Right cardiac atrium (tissue), 5 donors: Measurements from ENCODE around the gene FAM153A. TPM values are rescaled to one million over a fixed set of nuclear protein-coding genes. Genes with fewer than 3 reads are reported as not detected.
"Not testable (repeated sequence)": the region's sequence is repeated elsewhere in the genome, so short reads cannot be mapped to it uniquely, and the experiment has no call there.

Experiments used
- ATAC-seq, 2 donors: fragments of 200-7000 bp; cut with Tn5 transposase; one replicate each; pipeline versions ENCODE4 v1.8.0 to v1.9.1; 2020; ENCODE audit warnings: moderate library complexity in 2 of 2, mild to moderate bottlenecking in 1 of 2
- DNase-seq, 3 donors: peaks; one replicate each; pipeline ENCODE4 v3.0.0-alpha.2; 2020
- H3K27ac ChIP-seq: one replicate; pipeline ENCODE4 v1.5.1; 2013; ENCODE audit warnings: mild to moderate bottlenecking, low read length, control low read depth, moderate library complexity
- H3K27me3 ChIP-seq: one replicate; pipeline ENCODE4 v1.6.1; 2013; ENCODE audit not compliant: control insufficient read depth, insufficient read depth
- H3K4me1 ChIP-seq: one replicate; pipeline ENCODE4 v1.6.1; 2013; ENCODE audit warnings: low read length; ENCODE audit not compliant: control insufficient read depth, insufficient read depth
- H3K4me3 ChIP-seq: one replicate; pipeline ENCODE4 v1.5.1; 2013; ENCODE audit warnings: low read length, control low read depth
- H3K9me3 ChIP-seq: one replicate; pipeline ENCODE4 v1.6.1; 2013; ENCODE audit warnings: low read length; ENCODE audit not compliant: control insufficient read depth
- WGBS: extraction: QIAGEN DNeasy Blood & Tissue Kit; methylation state at CpG from one replicate; pipeline ENCODE4 v1.1.7; 2013; 5-methylcytosine and 5-hydroxymethylcytosine counted together
- intact Hi-C, 4 donors: fragments of 100-400 bp; cut with DNase I; formaldehyde crosslinking; loops; one replicate each; pipeline versions ENCODE4 v1.11.0 to v1.14.0; 2022 to 2023
- long read RNA-seq, 4 donors: library from polyadenylated mRNA; unstranded; transcript quantifications; one replicate each; pipeline ENCODE4 v2.0.0, GENCODE V29; 2020 to 2021
- polyA plus RNA-seq: library from polyadenylated mRNA; stranded (reverse); fragments of 200-250 nt; gene quantifications from one replicate; pipeline ENCODE4 v1.2.3, GENCODE V29; 2013
- total RNA-seq, 4 donors: library from RNA; stranded (reverse); fragmentation: NEBNext Ultra II Directional; extraction: Animal tissue kit (Norgen Biotek cat#: 25700); gene quantifications; one replicate each; pipeline ENCODE4 v1.2.1, GENCODE V29; 2021
- donor health status: healthy with polysubstance abuse.
- donor health status: DM: no; HTN: yes; CAD: no.
- donor health status: DM: no; HTN: no; CAD: no.
- donor health status: DM: no; HTN: yes; CAD: no; lungs with severe emphysema.
- donor health status: DM: yes; HTN: yes; CAD: no.

FAM153A gene
- total RNA-seq: 10 to 100 TPM in 1 of 4 donors, 1 to 10 TPM in 2, under 1 TPM in 1; 0.08 to 15.7 (median 3.4) TPM
- 3.7 TPM for polyA plus RNA-seq
- long read RNA-seq, donor 1, partial matches to known transcripts: 0 of 2 reads
- long read RNA-seq, donor 1, other reads (novel, unspliced or antisense): 2 of 2 reads
- long read RNA-seq, donor 2: 0 reads
- long read RNA-seq, donor 3: 0 reads
- long read RNA-seq, donor 4, partial matches to known transcripts: 1 of 7 reads
- long read RNA-seq, donor 4, other reads (novel, unspliced or antisense): 6 of 7 reads

GRCh38 chr5:177782792-177783633 is at the start of gene FAM153A:
TSS of gene FAM153A (minus strand) at chr5:177782899.
- ATAC-seq: peak; percentile 76 to 77
- H3K4me1 ChIP-seq, H3K27ac ChIP-seq, DNase-seq, H3K27me3 ChIP-seq, H3K4me3 ChIP-seq, intact Hi-C loops, H3K9me3 ChIP-seq: not testable (repeated sequence)
- no CpG with 5 or more reads among the region's 67 CpGs for WGBS

GRCh38 chr5:177832287-177832686 is 49.6 kb upstream of the FAM153A start:
- H3K27ac ChIP-seq, H3K4me1 ChIP-seq, intact Hi-C loops, H3K4me3 ChIP-seq, ATAC-seq, H3K27me3 ChIP-seq, DNase-seq, H3K9me3 ChIP-seq: not testable (repeated sequence)
- WGBS: 52% methylated on average over 4 of the region's 4 CpGs

GRCh38 chr5:177826073-177826472 is 43.4 kb upstream of the FAM153A start:
- ATAC-seq, H3K27me3 ChIP-seq, H3K4me1 ChIP-seq, H3K27ac ChIP-seq, H3K4me3 ChIP-seq, DNase-seq, H3K9me3 ChIP-seq, intact Hi-C loops: not testable (repeated sequence)
- no CpG with 5 or more reads among the region's 4 CpGs for WGBS

- H3K4me3 ChIP-seq, H3K27ac ChIP-seq, DNase-seq, H3K27me3 ChIP-seq, H3K4me1 ChIP-seq, H3K9me3 ChIP-seq, ATAC-seq, intact Hi-C loops: not testable (repeated sequence)
- WGBS: no CpG with 5 or more reads among the region's 2 CpGs
Observed at GRCh38 chr5:177824776-177825175, 42.1 kb upstream of the FAM153A start.

GRCh38 chr5:177822489-177822888 is 39.8 kb upstream of the FAM153A start:
- H3K4me3 ChIP-seq, H3K27ac ChIP-seq, H3K4me1 ChIP-seq, DNase-seq, H3K9me3 ChIP-seq, intact Hi-C loops, H3K27me3 ChIP-seq, ATAC-seq: not testable (repeated sequence)
- WGBS: no CpG with 5 or more reads among the region's 3 CpGs

- H3K27me3 ChIP-seq, H3K4me3 ChIP-seq, H3K9me3 ChIP-seq, DNase-seq, H3K4me1 ChIP-seq, intact Hi-C loops, ATAC-seq, H3K27ac ChIP-seq: not testable (repeated sequence)
- no CpG with 5 or more reads among the region's 1 CpG for WGBS
Observed at GRCh38 chr5:177819664-177820063, 37.0 kb upstream of the FAM153A start.

GRCh38 chr5:177812814-177813425 is 30.2 kb upstream of the FAM153A start:
- H3K27ac ChIP-seq, DNase-seq, H3K4me1 ChIP-seq, H3K27me3 ChIP-seq, ATAC-seq, H3K4me3 ChIP-seq, intact Hi-C loops, H3K9me3 ChIP-seq: not testable (repeated sequence)
- no CpG with 5 or more reads among the region's 2 CpGs for WGBS

GRCh38 chr5:177812160-177812743 is 29.6 kb upstream of the FAM153A start:
- H3K4me3 ChIP-seq, H3K4me1 ChIP-seq, intact Hi-C loops, H3K27me3 ChIP-seq, H3K9me3 ChIP-seq, DNase-seq, ATAC-seq, H3K27ac ChIP-seq: not testable (repeated sequence)
- no CpG with 5 or more reads among the region's 6 CpGs for WGBS

- H3K9me3 ChIP-seq, DNase-seq, intact Hi-C loops, H3K4me1 ChIP-seq, H3K4me3 ChIP-seq, H3K27ac ChIP-seq, H3K27me3 ChIP-seq: not testable (repeated sequence)
- 72% methylated on average over 5 of the region's 11 CpGs for WGBS
- ATAC-seq: peak in 1 of 2 donors; percentile 33
Observed at GRCh38 chr5:177809209-177809913, 26.7 kb upstream of the FAM153A start.

- 97% methylated on average over 5 of the region's 12 CpGs for WGBS
- DNase-seq: peak in 1 of 3 donors; percentile 10
- H3K27me3 ChIP-seq, H3K4me3 ChIP-seq, H3K4me1 ChIP-seq, H3K9me3 ChIP-seq, H3K27ac ChIP-seq, intact Hi-C loops: not testable (repeated sequence)
- peak in 1 of 2 donors; percentile 48 for ATAC-seq
Observed at GRCh38 chr5:177808420-177808819, 25.7 kb upstream of the FAM153A start.
